IPS-NIHi7 (cell line): ENCODE measurements around the gene RIPOR3.
A peak's percentile ranks its signal among the peaks of the same experiment; 100 is the strongest.
"Not testable (repeated sequence)": the region's sequence is repeated elsewhere in the genome, so short reads cannot be mapped to it uniquely, and the experiment has no call there.

Source experiments
- DNase-seq: peaks from one replicate; pipeline ENCODE4 v3.0.0; 2012; ENCODE audit warnings: mixed read lengths; ENCODE audit errors: extremely low spot score

Gene RIPOR3

DNA sequence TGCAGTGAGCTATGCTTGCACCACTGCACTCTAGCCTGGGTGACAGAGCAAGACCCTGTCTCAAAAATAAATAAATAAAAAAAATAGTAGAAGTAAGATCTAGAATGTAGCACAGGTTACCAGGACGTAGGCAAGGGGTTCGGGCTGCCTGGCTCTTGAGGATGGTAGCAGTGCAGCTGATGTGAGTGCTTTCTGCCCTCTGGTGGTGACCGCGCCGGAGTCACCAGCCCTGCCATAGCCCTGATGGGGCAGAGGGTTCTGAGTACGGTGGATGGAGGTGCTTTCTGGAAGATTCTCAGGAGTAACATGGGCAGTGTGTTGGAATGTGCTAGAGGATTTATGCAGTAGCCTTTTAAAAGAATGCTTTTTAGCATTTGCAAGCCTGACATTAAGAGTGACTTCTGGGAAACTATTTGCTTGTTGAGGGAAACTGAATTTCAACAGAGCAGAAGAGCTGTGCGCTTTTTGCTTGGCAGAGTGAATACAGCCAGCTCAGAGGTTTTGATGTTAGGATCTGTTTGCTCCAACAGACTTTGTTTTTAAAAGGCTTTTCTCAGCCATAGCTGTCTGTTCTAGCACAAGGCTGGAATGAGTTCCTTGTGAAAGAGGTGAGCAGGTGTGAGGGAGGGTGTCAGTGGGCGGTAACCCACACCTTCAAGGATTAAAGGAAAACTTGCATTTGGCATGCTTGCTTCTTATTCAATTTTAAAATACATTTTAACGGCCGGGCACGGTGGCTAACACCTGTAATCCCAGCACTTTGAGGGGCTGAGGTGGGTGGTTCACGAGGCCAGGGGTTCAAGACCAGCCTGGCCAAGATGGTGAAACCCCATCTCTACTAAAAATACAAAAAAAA, 115.2 kb downstream of the RIPOR3 start:
- peak; percentile 81 for DNase-seq

DNA sequence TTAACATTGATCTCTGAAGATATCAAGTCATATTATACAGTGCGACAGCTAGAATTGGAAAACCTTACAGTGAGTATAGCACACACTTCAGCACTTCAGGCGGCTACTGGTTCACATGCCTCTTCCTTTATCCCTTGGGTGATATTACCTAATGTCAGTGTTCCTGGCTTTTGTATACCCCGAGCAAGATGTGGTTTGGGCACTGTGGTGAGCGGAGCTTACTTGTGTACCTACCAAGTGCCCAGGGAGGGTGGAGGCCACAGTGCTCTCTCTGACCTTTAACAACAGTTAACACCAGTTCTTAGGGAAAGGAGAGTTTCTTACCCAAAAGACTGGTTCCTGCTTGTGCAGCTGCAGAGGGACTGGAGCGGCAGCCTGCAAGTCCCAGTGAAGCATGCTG, 116.8 kb downstream of the RIPOR3 start:
- no peak for DNase-seq

DNA sequence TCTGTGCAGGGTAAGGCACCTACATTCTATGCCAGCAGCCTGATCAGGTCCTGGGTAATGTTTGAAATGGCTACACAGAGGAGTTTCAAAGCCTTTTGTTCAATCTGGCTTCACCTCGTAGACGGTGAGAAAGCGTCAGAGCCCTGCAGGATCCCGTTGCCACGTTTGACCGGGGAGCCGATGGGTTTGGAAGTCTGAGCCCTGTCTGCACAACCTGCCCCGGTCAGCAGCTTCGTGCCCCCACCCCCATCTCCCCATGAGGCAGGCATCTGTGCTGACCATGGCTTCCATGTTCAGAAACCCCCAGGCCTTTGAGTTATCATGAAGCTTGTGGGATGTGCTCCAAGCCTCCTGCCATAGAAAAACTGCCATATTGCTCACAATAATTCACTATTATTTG, 117.2 kb downstream of the RIPOR3 start:
- DNase-seq: no peak

DNA sequence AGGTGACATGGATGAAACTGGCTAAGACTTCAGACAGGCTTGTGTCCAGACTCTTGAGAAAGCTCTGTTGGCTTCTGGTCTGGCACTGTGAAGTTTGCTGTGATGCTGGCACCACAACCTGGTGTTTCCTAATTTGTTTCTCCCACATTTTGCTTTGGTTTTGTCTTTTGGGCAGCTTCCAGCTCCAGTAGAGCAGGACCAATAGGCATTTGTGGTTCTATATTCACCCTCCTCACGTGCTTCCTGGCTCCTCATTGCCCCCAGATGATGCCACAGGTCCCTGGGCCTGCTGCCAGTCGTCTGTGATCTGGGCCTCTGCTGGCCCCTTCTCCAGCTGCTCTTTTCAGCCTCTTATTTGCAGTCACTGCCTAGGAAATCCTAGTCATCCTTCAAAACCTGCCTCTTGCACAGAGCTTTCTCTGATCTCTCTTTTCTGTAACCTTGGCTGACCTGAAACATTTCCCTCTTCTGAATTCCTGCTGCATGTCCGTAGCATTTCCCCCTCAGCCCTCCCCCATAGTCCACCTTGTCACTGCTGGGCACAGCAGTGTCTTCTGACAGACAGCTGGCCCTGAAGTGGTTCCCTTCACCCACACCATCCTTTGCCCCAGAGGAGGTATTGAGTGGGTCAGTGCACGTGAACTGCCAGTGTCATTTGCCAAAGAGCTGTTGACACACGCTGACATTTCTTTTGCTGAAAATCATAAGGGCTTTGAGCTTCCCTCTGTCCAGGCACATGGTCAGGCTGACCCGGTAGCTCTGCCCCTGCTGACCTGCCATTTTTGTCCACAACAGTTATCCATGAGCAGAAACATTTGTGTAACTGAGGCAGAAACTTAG, 118.2 kb downstream of the RIPOR3 start:
- DNase-seq: no peak

DNA sequence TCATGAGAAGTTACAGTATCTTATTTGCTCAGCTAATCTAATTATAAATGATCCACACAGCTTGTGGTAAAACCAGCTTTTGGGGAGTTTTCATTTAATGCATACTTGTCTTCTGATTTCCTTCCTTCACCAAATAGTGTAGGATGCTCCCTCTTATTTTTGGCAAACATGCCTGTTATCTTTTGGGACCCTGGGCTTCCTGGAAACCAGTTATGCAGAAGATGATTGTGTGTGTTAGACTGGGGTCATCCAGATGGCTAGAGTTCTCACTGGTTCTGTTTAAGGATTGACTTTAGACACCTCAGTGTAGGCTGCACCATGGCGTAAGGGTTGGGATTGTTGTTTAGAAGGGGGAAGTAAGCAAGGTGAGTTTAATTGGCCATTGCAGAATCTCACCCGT, 119.9 kb downstream of the RIPOR3 start:
- no peak for DNase-seq

DNA sequence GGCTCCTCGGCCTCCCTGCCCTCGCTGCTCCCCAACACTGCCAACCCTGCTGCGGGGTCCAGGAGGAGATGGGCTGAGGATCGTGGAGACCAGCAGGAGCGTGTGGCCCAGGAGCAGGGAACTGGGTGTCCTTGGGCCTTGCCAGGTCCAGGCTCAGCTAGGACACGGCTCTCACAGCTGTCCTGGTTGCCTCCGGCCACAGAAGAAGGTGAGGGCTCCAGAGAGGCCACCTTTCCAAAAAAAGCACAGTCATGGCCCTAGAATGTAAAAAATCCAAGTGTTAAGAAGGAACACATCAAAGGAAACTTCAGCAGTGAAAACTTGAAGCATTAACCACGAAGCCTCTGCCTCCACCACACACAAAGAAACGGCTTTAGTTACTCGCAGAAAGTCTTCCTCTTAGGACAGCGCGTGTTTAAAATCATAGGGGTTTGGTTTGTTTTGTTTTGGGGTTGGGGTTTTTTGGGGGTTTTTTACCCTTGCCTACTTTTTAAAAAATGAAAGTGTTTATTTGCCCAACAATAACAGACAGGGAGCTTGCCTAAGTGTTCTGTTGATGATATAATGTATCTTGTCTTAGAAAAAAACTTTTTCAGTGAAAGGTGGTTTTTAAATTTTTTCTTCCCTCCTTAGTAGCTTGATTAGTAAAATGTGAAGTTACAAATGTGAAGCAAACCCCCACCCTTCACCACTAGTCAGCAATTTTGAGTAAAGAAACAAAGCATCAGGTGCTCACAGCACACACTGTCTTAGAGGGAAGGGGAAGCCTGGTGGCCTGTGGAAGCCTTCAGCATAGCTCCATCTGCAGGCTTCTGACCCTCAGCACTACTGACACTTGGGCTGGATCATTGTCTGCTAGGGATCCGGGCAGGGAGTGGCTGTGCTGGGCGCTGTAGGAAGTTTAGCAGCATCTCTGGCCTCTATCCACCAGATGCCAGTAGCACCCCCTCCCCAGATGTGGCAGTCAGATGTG, 121.2 kb downstream of the RIPOR3 start:
- peak; percentile 73 for DNase-seq

DNA sequence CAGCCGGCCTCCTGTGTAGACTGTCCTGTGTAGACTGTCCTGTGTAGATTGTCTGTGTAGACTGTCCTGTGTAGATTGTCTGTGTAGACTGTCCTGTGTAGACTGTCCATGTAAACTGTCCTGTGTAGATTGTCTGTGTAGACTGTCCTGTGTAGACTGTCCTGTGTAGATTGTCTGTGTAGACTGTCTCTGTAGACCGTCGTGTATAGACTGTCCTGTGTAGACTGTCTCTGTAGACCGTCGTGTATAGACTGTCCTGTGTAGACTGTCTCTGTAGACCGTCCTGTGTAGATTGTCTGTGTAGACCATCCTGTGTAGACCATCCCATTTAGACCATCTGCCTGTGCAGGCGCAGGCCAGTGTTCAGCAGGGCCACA, 121.9 kb downstream of the RIPOR3 start:
- DNase-seq: not testable (repeated sequence)

DNA sequence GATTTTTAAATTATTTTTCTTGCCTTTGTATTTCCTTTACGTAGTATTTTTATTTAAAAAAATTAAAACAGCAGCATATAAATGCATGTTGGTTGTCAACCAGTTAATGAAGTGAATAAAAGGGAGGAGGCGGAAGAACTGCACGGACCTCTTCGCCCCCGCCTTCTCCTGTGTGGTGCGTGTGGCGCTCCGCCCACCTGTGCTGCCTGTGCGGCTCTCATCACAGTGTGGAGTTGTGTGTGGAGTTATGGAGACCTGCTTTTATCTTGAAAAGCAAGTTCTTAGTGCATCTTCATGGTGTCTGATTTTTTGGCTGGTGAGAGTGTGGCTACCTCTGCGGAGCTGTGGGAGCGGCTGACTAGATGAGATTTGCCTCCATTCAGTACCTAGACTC, 122.8 kb downstream of the RIPOR3 start:
- DNase-seq: no peak

DNA sequence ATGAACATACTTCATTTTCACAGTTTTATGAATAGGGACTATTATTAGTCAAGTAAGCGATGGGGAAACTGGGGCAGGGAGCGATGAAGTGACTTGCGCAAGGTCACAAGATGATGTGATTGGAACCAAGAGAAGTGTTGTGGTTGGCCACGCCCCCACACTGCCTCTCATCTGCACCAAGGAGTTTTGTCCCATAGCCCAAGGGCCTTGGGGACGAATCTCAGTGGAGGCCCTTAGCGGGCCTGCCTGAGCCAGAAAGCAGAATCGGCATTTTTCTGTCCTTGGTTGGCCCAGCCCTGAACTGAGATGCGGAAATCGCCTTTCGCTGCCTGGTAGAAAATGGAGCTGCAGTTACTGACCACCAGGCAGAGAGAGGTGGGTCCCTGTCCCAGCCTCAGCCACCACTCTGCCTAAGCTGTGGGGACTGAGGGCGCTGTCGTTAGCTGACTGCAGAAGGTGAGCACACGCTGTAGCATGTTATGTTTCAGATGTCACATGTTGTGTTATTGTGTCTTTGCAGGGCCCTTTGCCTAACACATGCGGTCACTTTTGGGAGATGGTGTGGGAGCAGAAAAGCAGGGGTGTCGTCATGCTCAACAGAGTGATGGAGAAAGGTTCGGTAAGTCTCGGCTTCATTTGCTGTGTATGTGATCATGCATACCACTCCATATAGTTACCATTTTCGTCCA, 123.3 kb downstream of the RIPOR3 start:
- DNase-seq: no peak

DNA sequence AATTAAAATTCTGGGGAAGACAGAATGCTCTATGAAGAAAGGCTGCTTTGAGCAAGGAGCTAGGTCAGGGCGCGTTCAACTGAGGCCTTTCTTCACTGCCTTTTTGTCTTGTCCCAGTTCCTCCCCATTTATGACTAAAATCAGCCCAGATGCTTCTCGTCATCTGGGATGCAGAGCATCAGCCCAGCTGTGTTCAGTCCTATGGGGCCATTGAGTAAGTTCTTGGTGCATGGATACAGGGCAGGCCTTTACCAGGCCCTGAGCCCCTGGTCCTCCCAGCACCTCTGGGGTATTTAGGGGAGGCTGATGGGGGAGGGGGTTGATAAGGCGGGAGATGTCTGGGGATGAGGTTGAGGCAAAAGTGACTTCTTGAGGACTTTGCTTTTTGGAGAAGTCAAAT, 125.5 kb downstream of the RIPOR3 start:
- DNase-seq: no peak

DNA sequence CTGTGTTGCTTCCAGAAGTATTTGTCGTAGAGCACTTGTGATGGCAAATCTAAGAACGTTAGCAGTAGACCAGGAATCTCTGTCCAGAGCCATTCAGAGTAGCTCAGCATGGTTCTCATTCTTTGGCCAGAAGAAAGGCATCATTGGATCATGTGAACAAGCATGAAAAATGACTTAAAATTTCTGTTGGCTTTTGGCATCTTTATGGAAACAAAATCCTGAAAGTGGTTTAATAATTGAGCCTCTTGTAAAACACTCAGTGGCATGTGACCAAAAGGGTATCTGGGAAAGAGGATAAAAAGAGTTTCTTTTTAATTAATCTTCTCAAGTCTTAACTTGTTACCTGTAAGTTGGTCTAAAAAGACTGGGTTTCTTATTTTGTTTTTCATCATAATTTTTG, 126.0 kb downstream of the RIPOR3 start:
- DNase-seq: no peak

DNA sequence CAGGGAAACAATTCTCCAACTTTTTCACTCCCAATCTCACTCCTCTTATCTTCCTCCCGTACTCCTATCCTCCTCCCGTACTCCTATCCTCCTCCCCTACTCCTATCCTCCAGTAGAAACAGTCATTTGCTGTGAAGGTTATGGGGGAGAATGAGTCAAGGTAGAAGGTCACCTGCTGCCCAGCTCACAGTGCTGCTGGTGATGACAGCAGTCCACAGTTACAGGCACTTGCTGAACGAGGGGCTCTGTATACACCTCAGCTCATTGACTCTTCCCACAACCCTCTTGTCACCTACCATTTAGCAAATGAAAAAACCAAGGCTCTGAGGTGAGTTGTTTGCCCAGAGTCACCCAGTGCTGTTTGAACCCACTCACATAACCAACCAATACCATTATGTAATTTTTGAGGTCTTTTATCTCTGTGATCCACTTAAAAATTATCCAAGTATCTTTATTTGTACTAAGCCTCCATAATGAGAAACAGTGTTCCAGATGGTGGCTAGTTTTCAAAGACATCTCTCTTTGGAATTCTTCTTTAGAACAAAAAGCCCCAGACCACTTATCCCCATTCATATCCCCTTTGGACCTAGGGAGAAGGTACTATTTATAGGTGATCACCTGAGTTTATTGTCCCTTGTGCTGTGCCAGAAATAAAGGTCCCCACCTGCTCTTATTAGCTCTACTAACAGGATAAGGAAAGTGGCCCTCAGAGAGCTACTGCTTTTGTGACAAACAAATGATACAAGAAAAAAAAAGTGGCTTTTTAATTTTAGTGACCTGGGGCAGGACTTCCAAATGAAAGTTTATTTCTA, 128.0 kb downstream of the RIPOR3 start:
- DNase-seq: no peak

DNA sequence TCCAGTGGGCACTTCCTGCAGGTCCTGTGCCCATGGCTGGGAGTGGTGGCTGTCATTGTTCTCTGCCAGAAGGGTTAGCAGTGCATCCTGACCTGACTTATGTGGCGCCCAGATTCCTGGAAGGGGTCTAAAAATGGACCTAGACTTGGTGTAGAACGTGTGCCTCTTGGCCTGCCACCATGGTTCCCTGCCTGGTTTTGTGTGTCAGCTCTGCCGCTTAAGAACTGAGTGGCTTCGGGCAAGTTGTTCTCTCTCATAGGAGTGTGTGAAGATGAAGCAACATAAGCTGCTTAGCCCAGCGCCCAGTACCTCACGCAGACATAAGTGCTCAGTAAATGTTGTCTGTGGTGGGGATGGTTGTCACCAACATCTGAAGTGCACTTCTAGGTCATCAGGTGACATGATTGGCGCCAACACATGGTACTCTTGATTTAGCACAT, 129.1 kb downstream of the RIPOR3 start:
- DNase-seq: no peak

DNA sequence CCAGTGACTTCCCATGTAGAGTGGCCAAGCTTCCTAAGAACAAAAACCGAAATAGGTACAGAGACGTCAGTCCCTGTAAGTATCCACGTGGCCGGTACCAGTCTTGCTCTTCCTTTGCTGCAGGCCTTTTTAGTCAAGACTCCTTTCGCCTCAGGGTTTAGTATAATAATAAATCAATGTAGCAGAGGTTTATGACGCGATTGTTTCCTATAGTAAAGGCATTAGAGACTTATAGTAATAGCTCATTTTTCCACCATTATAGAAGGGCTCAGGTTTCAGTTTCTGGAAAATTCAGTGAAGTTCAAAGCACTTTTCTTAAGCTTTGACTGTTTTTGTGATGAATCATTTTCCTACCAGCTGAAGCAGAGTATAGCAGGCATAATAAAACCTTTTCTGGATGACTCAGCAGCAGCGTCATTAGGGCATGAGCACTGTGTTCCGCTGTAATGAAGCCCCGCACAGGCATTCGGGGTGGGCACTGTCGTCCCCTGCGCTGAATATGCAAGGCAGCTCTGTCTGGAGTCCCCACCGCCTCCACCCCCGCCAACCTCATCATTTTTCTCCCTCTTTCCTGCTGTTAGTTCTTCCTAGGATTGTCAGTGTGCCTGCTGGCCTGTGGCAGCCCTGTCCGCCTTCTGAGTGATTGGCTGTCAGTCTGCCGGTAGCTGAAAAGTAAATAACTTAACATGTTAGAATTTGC, 129.8 kb downstream of the RIPOR3 start:
- DNase-seq: no peak

DNA sequence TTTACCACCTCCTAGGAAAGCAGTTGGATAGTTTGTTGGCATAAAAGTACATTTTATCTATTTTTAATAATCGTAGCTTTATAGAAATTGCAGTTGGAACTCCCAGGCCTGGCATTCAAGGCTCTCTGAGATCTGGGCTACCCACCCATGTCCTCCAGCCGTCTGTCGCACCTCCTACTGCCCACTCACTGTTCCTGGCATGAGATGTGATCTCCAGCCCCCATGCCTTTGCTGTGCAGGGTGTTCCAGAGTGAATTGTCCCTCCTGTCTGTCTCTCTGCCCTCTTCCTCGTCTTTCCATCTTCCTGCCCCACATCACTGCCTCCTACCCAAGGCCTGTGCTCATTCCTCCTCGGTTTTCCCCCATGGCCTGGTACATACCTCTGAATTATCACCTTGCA, 130.5 kb downstream of the RIPOR3 start:
- DNase-seq: no peak

DNA sequence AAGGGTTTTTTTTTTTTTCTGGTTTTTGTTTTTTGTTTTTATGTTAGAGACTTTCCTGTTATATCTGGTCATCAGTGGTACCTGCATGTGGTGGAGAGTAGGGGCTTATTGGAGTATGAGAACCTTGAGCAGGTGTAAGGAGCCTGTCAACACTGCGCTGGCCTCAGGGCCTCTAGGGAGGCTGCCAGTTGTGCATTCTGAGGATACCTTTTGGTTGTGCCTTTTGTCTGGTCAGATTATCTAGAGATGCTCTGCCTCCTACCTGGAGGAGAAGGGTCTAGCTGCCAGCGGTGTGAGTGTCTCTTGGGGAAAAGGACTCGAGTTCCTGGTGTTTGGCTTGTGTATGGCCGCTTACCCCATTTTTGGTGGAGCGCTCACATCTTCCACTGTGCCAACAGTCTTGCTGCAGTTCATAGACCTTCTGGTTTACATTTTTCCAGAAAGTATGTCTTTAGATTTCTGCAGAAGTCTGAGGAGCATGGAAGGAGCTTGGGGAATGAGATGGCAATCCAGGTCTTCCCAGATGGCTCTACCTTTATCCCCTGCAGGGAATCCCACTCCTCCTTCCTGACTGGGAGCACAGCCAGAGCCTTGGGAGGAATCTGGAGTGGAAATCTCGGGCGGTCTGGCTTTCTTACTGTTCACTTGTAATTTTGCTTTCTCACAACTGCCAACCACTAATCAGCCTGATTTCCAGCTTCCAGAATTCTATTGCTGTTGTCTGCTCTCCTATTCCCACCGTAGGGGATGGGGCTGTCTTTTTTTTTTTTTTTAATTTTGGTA, 131.3 kb downstream of the RIPOR3 start:
- no peak for DNase-seq

DNA sequence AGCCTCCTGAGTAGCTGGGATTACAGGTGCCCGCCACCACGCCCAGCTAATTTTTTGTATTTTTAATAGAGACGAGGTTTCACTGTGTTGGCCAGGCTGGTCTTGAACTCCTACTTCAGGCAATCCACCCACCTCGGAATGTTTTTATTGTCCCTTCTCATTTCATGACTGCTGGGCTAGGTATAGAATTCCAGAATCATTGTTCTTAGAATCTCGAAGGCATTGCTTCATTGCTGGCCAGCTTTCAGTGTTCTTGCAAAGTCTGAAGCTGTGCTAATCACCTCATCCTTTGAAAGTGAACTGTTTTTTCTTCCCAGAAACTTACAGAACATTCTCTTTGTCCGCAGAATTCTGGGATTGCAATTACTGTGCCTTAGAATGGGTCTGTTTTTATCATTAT, 132.2 kb downstream of the RIPOR3 start:
- DNase-seq: no peak

DNA sequence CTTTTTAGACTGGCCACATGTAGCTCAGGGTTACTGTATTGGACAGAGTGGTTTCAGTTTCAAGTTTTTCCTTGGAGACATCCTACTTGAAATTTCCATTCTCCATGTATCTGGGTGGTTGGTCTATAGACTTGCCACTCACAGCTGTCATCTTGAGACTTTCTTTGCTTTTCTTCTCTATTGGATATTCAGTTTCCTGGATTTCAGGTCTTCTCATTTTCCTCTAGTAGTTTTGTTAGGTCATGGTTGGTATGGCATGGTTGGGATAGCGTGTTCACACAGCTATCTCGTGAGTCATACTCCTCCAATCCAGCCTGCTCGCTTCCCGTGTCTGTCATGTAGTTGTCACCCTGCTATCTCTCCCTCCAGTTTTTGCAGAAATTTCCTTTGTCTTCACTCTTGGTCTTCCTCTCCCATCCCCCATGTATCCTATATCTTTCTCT, 132.8 kb downstream of the RIPOR3 start:
- no peak for DNase-seq
